ENCODE results near the gene RHBDF2.

DNA sequence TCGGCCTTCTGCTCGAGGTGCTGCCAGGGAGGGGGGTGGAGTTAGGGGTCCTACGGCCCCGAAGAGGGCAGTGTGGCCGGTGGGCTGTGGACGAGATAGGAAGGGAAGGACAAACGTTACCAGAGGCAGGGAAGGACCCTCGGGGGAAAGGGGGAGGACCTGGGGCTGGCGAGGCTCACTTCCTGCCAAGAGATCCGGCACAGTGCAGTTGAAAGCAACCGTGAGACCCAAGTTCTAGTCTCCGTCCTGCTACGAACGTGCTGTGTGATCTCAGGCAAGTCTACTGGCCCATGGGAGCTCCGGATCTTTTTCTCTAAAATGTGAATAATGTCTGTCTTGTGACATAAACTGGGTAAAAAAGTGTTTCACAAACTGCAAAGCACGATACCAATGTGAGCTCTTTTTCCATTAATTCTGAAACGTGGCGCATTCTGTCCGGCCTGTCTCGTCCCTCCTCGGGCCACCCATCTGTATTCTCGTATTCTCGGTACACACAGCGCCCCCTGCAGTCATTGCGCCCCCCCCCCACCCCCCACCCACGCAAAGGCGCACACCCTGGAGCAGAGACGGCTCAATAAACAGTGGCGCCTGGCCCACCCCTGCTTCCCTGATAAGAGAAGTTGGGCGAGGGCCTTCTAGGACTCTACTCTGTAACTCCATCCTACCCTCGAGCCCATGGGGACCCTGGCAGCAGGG, 27.5 kb upstream of the RHBDF2 start:
- TF ChIP-seq POLR2A (IDR thresholded peaks at IDR 0.05) = no peak
- TF ChIP-seq, protein P1, sequence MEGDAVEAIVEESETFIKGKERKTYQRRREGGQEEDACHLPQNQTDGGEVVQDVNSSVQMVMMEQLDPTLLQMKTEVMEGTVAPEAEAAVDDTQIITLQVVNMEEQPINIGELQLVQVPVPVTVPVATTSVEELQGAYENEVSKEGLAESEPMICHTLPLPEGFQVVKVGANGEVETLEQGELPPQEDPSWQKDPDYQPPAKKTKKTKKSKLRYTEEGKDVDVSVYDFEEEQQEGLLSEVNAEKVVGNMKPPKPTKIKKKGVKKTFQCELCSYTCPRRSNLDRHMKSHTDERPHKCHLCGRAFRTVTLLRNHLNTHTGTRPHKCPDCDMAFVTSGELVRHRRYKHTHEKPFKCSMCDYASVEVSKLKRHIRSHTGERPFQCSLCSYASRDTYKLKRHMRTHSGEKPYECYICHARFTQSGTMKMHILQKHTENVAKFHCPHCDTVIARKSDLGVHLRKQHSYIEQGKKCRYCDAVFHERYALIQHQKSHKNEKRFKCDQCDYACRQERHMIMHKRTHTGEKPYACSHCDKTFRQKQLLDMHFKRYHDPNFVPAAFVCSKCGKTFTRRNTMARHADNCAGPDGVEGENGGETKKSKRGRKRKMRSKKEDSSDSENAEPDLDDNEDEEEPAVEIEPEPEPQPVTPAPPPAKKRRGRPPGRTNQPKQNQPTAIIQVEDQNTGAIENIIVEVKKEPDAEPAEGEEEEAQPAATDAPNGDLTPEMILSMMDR (IDR thresholded peaks at IDR 0.05) = no peak
